ENCODE data around the gene ZMYM3.

The ZMYM3 gene

GRCh38 chrX:71228063-71228642 is 25.8 kb downstream of the ZMYM3 start:
- no peak for TF ChIP-seq CTCF (IDR thresholded peaks at IDR 0.05; ENCODE audit: low read depth, low read length, missing control alignments)

GRCh38 chrX:71227370-71228062 is 26.4 kb downstream of the ZMYM3 start:
- no peak for DNase-seq (ENCODE audit: extremely low read depth, low read depth)
- TF ChIP-seq CTCF (IDR thresholded peaks at IDR 0.05; ENCODE audit: low read depth, low read length, missing control alignments): no peak
- no peak overlapping the region for H3K4me3 ChIP-seq (replicated peaks; ENCODE audit: low read depth, low read length)

More at GRCh38 chrX:71228063-71228642, 25.8 kb downstream of the ZMYM3 start:
- H3K4me3 ChIP-seq (replicated peaks; ENCODE audit: low read depth, low read length): no peak overlapping the region
- DNase-seq (ENCODE audit: extremely low read depth, low read depth): no peak

GRCh38 chrX:71225676-71226075 is 28.3 kb downstream of the ZMYM3 start:
- no peak for TF ChIP-seq CTCF (IDR thresholded peaks at IDR 0.05; ENCODE audit: low read depth, low read length, missing control alignments)
- no peak overlapping the region for H3K4me3 ChIP-seq (replicated peaks; ENCODE audit: low read depth, low read length)
- DNase-seq (ENCODE audit: extremely low read depth, low read depth): no peak

- H3K4me3 ChIP-seq (replicated peaks; ENCODE audit: low read depth, low read length): no peak overlapping the region
- no peak for DNase-seq (ENCODE audit: extremely low read depth, low read depth)
- no peak for TF ChIP-seq CTCF (IDR thresholded peaks at IDR 0.05; ENCODE audit: low read depth, low read length, missing control alignments)
These were observed 28.9 kb downstream of the ZMYM3 start for GRCh38 chrX:71225009-71225408.

- no peak overlapping the region for H3K4me3 ChIP-seq (replicated peaks; ENCODE audit: low read depth, low read length)
- no peak for DNase-seq (ENCODE audit: extremely low read depth, low read depth)
- TF ChIP-seq CTCF (IDR thresholded peaks at IDR 0.05; ENCODE audit: low read depth, low read length, missing control alignments): no peak
These were observed 29.7 kb downstream of the ZMYM3 start for GRCh38 chrX:71224098-71224708.

- DNase-seq (ENCODE audit: extremely low read depth, low read depth): no peak
- no peak within 1 kb of the TSS for H3K4me3 ChIP-seq (replicated peaks; ENCODE audit: low read depth, low read length)
- TF ChIP-seq CTCF (IDR thresholded peaks at IDR 0.05; ENCODE audit: low read depth, low read length, missing control alignments): no peak
These were observed 31.0 kb downstream of the ZMYM3 start, which contains the start of gene GJB1 for GRCh38 chrX:71222929-71223328. GJB1 (plus strand) TSS chrX:71223224; CDS start chrX:71223708, 484 bp downstream.
